NCI-H2196 treated with DMSO at 0.1 percent for 48 hours (cell line): Measurements from ENCODE around the gene BCL2L13.

Experiments
- DNase-seq: peaks from one replicate; lab custom pipeline; 2025; ENCODE audit not compliant: unreplicated experiment; lab: John Stamatoyannopoulos, UW

BCL2L13 gene

GRCh38 chr22:17726006-17726927 lies 87.7 kb downstream of the BCL2L13 start:
- DNase-seq = no peak

GRCh38 chr22:17726928-17727897 lies 88.7 kb downstream of the BCL2L13 start:
- no peak for DNase-seq

GRCh38 chr22:17728786-17729185 lies 90.2 kb downstream of the BCL2L13 start:
- no peak for DNase-seq

GRCh38 chr22:17729561-17729960 lies 91.0 kb downstream of the BCL2L13 start:
- no peak for DNase-seq

GRCh38 chr22:17732251-17732854 lies 93.8 kb downstream of the BCL2L13 start:
- no peak for DNase-seq

- DNase-seq = no peak
Measured at GRCh38 chr22:17733466-17733865, 94.9 kb downstream of the BCL2L13 start.

GRCh38 chr22:17734187-17734586 lies 95.6 kb downstream of the BCL2L13 start:
- DNase-seq = no peak

GRCh38 chr22:17738386-17739128 lies 100.0 kb downstream of the BCL2L13 start:
- DNase-seq = no peak

GRCh38 chr22:17739196-17739975 lies 100.8 kb downstream of the BCL2L13 start:
- DNase-seq = no peak

GRCh38 chr22:17741866-17742526 lies 103.4 kb downstream of the BCL2L13 start:
- no peak for DNase-seq

- peak; percentile 61 for DNase-seq
Measured at GRCh38 chr22:17742527-17742902, 104.0 kb downstream of the BCL2L13 start.

- no peak for DNase-seq
Measured at GRCh38 chr22:17743661-17744411, 105.3 kb downstream of the BCL2L13 start.

- no peak for DNase-seq
Measured at GRCh38 chr22:17744430-17744829, 105.9 kb downstream of the BCL2L13 start.

GRCh38 chr22:17746916-17747315 lies 108.4 kb downstream of the BCL2L13 start:
- DNase-seq = no peak

- no peak for DNase-seq
Measured at GRCh38 chr22:17748555-17749353, 110.2 kb downstream of the BCL2L13 start.

GRCh38 chr22:17749605-17750395 lies 111.2 kb downstream of the BCL2L13 start:
- DNase-seq = no peak

- DNase-seq = no peak
Measured at GRCh38 chr22:17751596-17751995, 113.0 kb downstream of the BCL2L13 start.
